Right ventricle myocardium superior (tissue), 1 donor: ENCODE data around the gene ARHGAP18. TPM values are rescaled to one million over a fixed set of nuclear protein-coding genes. Genes with fewer than 3 reads are reported as not detected.
A peak's percentile ranks its signal among the peaks of the same experiment; 100 is the strongest.

Source experiments
- ATAC-seq: fragments of 200-7000 bp; cut with Tn5 transposase; one replicate; pipeline ENCODE4 v1.9.1; 2020; ENCODE audit warnings: mild to moderate bottlenecking; ENCODE audit not compliant: poor library complexity
- DNase-seq: peaks from one replicate; pipeline ENCODE4 v3.0.0-alpha.2; 2020
- intact Hi-C: fragments of 100-400 bp; cut with DNase I; formaldehyde crosslinking; loops from one replicate; pipeline ENCODE4 v1.11.2; 2022
- total RNA-seq: library from RNA; stranded (reverse); fragmentation: NEBNext Ultra II Directional; extraction: Animal tissue kit (Norgen Biotek cat#: 25700); gene quantifications from one replicate; pipeline ENCODE4 v1.2.1, GENCODE V29; 2021
- donor health status: DM: no; HTN: yes; CAD: no; lungs with severe emphysema.

The ARHGAP18 gene
- total RNA-seq, 1 donor from 2014 or later: 7.9 TPM

GRCh38 chr6:129608886-129609537 lies 101.0 kb downstream of the ARHGAP18 start:
- ATAC-seq: no peak
- DNase-seq: no peak
- intact Hi-C loops: no loop called here

DNA sequence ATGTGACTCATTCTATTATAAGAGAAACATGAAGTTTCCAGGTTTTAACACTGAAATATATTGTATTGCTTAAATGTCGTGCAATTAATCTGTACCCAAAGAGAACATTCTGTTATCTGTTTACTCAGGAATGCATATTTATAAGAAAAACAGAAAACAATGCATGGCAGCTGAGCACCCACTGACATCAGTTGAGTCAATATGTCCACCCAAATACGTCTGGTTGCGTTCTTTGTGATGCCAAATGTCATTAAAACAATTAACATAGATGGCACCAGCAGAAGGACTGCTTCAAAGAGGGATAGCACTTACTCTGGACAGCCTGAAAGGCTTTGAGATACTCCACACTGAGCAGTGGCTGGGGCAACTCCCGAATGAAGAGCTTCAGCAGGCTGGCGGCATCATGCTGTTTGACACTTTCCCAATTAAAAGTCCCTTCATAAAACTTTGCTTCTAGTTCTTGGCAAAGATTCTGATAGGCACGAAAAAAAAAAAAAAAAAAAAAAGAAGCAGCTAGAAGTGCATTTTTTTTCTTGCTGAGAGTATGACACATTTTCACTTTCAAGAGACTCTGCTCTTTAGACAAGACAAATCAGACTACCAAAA lies 102.3 kb downstream of the ARHGAP18 start:
- DNase-seq: no peak
- intact Hi-C loops: no loop called here
- ATAC-seq: no peak

- intact Hi-C loops: no loop called here
- DNase-seq: no peak
- ATAC-seq: no peak
These were observed 103.3 kb downstream of the ARHGAP18 start for GRCh38 chr6:129606664-129607063.

DNA sequence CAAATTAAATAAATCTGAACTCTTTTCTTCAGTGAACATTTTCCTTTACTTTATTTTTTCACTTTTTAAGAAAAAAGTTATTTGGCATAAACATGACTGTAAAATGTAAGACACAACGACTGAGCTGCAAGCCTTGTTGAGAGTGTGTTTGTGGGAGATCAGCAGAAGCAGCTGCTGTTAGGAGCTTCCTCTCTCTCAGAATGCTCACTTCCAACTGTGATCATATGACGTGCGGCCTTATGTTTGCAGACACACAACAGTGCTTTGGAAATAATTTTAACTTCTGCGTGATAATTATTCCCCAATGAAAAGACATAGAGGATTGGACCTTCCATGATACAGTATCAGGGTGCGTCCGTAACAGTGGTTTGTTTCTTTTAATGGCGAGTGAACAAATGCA lies 104.0 kb downstream of the ARHGAP18 start:
- DNase-seq: no peak
- intact Hi-C loops: no loop called here
- no peak for ATAC-seq

DNA sequence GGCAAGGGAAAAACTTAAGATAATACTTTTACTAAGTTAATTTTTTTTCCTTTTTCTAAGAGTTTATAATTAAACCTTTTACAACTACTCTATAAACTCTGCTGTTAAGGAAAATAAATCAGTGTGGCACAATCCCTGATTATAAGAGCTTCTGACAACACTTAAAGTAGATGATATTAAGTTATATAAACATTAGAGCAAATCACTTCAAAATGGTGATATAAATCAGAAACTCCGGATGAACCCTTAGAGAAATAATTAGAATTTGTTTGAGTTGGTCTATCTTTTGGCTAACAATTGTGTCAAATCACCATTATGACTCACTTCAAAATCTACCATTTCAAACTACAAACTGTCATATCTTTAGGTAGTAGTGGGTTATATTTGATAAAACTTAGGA lies 104.9 kb downstream of the ARHGAP18 start:
- ATAC-seq (no peak), DNase-seq (no peak)
- intact Hi-C loops: no loop called here

GRCh38 chr6:129604321-129604720 lies 105.7 kb downstream of the ARHGAP18 start:
- intact Hi-C loops: no loop called here
- no peak for ATAC-seq
- no peak for DNase-seq

GRCh38 chr6:129603741-129604140 lies 106.2 kb downstream of the ARHGAP18 start:
- ATAC-seq (no peak), DNase-seq (no peak)
- intact Hi-C loops: no loop called here

DNA sequence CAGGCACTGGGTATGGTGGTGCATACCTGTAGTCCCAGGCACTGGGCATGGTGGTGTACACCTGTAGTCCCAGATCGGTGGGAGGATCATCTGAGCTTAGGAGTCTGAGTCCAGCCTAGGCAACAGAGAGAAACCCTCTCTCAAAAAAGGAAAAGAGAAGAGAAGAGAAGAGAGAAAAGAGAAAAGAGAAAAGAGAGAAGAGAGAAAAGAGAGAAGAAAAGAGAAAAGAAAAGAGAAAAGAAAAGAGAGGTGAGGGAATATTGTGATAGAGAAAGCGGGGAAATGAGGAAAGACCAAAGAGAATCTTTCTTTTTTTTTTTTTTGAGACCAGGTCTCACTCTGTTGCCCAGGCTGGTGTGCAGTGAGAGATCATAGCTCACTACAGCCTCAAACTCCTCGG lies 108.7 kb downstream of the ARHGAP18 start:
- ATAC-seq (no peak), DNase-seq (no peak)
- intact Hi-C loops: no loop called here

DNA sequence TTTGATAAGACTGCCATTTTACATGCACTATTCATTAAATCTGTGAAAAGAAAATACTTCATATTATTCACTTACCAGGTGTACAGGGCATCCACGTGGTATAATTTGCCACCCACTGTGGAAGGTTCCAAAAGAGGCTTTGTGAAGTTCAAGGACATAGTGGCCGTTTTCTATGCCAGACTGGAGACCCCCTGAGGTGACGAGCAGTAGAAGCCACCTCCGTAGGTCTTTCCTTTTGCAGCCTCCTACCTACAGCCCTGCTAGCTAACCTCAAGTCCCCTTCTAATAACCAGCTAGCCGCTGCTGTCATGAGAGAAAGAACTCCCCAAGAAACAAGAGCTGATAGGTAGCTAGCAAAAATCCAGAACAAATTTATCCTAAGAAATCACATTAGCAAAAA lies 110.5 kb downstream of the ARHGAP18 start:
- intact Hi-C loops: loop anchor here (2.0 to 5.0 kb wide), 2 partner anchors 128 to 151 kb away; no protein-coding TSS in a partner anchor
- DNase-seq (no peak), ATAC-seq (no peak)

- peak; percentile 84 for ATAC-seq
- no peak for DNase-seq
- intact Hi-C loops: loop anchor here (2.0 to 5.0 kb wide), 2 partner anchors 129 to 152 kb away; no protein-coding TSS in a partner anchor
These were observed 111.5 kb downstream of the ARHGAP18 start for GRCh38 chr6:129598244-129599187.

DNA sequence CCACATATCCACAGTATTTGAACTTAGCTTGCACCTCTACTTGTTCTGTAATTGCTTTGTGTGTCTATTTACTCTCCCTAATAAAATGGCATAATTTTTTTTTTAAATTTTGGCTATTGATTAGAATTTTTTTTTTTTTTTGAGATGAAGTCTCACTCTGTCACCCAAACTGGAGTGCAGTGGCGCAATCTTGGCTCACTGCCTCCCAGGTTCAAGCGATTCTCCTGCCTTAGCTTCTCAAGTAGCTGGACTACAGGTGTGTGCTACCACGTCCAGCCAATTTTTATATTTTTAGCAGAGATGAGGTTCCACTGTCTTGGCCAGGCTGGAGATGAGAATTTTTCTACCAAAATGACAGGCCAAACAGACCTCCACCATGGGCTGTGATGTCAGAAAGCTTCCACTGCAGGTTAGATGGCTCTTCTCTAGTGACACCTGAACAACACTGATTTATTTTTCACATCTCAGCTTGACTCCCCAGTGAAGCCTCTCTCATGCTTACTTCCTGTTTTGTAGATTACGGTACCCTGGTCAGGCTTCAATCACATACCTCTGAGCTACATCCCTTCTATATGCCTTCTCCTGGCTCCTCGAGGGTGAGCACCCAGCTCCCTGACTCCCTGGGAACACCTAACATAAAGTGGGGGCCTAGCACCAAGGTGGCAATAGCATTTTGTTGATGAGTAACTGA lies 112.8 kb downstream of the ARHGAP18 start:
- DNase-seq: no peak
- no peak for ATAC-seq
- intact Hi-C loops: loop anchor here (5.0 kb wide), 1 partner anchor 130 kb away; no protein-coding TSS in a partner anchor

DNA sequence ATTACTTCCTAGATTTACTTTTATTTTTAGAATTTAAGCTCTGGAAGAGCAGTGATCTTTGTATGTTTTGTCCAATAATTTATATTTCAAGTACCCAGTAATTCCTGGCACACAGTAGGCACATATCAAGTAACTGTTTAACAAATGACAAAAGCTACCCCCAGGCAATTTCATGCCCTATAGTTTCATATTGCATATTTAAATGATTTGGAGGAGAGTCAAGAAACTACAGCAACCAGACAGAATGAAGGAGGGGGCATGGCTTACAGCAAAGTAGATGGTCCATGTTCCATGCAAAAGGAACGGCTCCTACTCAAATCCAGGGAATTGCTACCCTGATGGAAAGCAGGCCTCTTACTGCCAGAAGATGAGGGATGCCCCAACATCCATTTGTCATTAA lies 113.5 kb downstream of the ARHGAP18 start:
- DNase-seq: no peak
- ATAC-seq: no peak
- intact Hi-C loops: loop anchor here (5.0 kb wide), 1 partner anchor 131 kb away; no protein-coding TSS in a partner anchor

DNA sequence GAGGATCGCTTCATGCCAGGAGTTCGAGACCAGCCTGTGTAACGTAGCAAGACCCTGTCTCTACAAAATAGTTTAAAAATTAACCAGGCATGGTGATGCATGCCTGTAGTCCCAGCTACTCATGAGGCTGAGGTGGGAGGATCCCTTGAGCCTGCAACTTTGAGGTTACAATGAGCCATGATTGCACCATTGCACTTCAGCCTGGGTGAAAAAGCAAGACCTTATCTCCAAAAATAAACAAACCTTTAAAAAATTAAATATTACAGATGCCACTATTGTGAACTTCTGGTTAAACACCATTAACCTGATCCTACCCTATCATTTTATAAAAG lies 116.8 kb downstream of the ARHGAP18 start:
- intact Hi-C loops: no loop called here
- no peak for ATAC-seq
- no peak for DNase-seq

DNA sequence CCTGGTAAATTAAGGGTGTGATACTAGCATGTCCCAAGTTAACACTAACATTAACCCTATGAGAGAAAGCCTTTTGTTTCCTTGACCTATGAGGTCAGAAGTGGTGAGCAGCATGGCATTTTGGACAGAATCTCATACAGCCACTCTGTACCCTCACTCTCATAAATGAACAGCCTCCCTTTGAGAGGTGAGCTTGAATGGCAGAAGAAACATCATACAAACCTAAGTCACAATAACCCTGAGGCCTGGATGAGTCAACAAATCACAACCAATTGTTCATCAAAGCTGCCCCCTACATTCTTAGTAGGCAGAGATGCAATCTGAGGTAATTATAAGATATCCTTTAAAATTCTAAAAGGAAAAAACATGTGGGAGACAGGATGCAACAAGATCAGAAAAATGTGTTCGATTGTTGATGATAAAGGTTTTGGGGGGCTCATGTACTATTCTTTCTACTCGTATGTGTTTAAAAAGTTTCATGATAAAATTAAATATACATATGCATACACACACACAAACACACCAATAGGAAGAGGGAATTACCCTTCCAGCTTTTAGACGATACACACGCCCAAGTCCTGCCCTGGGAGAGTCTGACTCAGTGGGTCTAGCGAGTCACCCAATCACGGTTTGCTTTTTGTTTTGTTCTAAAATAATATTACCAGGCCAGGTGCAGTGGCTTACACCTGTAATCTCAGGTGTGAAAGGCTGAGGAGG lies 117.3 kb downstream of the ARHGAP18 start:
- DNase-seq: no peak
- ATAC-seq: no peak
- intact Hi-C loops: no loop called here

DNA sequence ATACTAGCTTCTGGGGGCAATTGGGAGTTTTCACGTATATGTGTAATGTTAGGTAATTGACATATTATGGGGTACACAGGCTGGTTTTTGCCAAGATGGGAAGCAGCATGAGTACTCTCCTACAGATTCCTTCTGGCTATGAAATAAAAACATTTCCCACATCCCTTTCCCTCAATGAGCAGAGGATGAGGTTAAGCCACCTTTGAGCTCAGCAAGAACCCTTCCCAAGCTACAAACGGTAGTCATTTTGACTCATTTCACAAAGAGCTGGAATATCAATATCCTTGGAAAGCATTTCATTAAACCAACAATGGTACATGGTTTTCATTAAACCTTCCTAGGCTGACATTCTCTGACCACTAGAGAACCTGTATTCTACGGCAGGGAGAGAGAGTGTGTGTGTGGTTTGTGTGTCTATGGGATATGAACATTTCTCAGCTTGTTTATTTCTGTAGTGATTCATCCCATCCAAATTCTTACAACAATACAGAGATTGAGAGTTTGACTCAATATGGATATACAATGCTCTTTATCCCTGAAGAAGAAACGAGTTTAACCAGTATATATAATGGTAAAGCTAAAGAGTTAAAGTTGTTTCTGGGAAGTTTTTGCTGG lies 119.5 kb downstream of the ARHGAP18 start:
- ATAC-seq (no peak), DNase-seq (no peak)
- intact Hi-C loops: no loop called here

- intact Hi-C loops: no loop called here
- ATAC-seq (no peak), DNase-seq (no peak)
These were observed 123.2 kb downstream of the ARHGAP18 start for GRCh38 chr6:129586815-129587214.

DNA sequence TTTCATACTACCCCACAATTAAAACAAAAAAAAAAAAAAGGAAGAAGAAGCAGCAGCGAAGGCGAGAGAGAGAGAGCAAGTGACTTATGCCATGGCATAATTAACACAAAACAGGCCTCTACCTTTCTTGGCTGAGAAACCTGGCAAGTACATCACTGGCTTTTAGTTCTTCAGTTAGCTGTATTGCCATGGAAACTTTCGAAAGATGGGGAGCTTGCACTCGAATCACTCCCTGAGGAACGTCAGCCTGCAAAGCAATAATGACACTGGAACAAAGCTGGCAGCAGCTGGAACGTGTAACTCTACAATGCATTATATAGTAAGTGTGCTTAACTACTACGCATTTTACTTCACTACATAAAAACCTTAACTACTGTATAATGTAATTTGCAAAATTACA lies 126.1 kb downstream of the ARHGAP18 start:
- DNase-seq: no peak
- no peak for ATAC-seq
- intact Hi-C loops: no loop called here

DNA sequence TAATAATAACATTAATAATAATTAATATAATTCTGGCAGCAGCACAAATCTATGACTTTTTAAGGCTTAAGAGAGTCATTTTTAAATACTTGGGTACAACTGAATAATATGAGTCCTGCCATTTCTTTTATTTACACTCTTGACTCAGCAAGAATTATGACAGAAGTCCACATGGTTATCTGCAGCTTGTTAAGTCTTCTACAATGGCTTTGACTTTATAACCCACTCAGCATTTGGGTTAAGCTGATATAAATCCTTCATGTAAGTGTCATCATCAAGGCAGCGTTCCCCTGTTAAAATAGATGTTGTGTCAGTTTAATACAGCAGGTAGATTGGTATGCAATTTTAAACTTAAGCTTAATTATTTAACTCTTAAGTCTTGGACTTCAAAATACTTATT lies 131.7 kb downstream of the ARHGAP18 start:
- intact Hi-C loops: loop anchor here (5.0 kb wide), 1 partner anchor 81 kb away; no protein-coding TSS in a partner anchor
- ATAC-seq (no peak), DNase-seq (no peak)
